ENCODE measurements around the gene KIAA0753.

GRCh38 chr17:6549384-6550036 lies 91.0 kb downstream of the KIAA0753 start:
- TF ChIP-seq CTCF (IDR thresholded peaks at IDR 0.05) (no peak), POLR2A (IDR thresholded peaks at IDR 0.05) (no peak)

Measured in Peyer's patch (tissue), 4 donors.